NOMO-1 treated with DMSO at 0.1 percent for 48 hours (cell line): ENCODE measurements around the gene IGSF3.
"Not testable (repeated sequence)": the region's sequence is repeated elsewhere in the genome, so short reads cannot be mapped to it uniquely, and the experiment has no call there.

Source experiments
- DNase-seq: peaks from one replicate; lab custom pipeline; 2025; ENCODE audit not compliant: unreplicated experiment; lab: John Stamatoyannopoulos, UW

Gene IGSF3

DNA sequence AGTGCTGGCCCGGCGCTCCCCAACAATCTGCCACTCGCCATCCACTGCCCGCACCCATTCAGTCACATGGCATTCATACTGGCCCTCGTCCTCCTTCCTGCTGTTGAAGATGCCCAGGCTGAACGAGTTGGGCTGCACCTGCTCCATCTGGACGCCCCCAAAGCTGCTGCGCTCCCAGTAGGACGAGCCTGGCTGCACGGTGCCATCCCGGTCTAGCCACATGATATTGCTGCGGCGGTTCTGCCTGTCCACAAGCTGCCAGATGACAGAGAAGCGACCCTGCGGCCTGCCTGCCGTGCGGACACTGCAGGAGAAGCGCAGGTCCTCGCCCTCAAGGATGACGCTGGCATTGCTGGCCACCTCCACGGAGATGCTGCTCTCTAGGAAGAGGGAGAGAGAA is 63.9 kb downstream of the IGSF3 start:
- not testable (repeated sequence) for DNase-seq

GRCh38 chr1:116599369-116599768 is 68.2 kb downstream of the IGSF3 start:
- DNase-seq = not testable (repeated sequence)

GRCh38 chr1:116598420-116599036 is 69.0 kb downstream of the IGSF3 start:
- DNase-seq = not testable (repeated sequence)

DNA sequence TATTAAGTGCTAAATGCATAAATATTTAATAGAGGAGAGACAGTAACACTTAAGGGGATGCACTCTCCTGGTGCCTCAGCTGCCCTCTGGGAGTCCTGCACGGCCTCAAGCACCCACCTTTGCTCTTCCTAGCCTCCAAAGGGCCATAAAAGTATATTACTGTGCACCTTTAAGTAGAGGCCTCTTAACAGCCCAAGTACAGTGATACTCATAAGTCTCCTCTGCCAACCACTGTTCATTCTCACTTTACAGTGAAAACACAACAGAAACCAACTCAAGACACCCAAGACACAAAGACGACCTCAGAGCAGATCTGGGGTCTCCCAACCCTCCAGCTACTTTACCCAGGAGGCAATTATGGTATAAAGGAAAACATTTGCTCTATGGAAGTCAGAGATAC is 70.1 kb downstream of the IGSF3 start:
- not testable (repeated sequence) for DNase-seq

DNA sequence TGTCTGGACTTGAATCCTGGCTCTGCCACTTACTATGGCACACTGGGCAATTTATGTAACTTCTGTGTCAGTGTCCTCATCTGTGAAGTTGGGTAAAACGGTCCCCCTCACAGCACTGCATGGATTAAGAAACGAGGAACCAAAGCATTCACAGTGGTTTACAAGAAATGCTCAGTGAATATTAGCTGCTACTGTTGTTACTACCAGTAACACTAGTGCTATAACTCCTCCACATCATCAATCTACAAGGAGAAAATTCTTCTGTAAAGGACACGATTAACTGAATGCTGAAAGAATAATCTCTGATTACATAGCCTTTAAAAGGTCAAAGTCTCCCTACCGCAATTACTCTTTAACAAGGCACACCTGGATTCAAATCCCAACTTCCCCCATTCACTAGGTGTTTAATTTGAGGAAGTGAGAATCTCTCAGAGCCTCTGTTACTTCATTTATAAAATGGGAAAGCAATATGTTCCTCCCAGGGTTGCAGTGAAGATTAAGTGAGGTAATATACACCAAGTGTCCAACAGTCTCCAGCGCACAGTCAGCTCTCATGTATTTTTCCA is 70.7 kb downstream of the IGSF3 start:
- peak; percentile 56 for DNase-seq

DNA sequence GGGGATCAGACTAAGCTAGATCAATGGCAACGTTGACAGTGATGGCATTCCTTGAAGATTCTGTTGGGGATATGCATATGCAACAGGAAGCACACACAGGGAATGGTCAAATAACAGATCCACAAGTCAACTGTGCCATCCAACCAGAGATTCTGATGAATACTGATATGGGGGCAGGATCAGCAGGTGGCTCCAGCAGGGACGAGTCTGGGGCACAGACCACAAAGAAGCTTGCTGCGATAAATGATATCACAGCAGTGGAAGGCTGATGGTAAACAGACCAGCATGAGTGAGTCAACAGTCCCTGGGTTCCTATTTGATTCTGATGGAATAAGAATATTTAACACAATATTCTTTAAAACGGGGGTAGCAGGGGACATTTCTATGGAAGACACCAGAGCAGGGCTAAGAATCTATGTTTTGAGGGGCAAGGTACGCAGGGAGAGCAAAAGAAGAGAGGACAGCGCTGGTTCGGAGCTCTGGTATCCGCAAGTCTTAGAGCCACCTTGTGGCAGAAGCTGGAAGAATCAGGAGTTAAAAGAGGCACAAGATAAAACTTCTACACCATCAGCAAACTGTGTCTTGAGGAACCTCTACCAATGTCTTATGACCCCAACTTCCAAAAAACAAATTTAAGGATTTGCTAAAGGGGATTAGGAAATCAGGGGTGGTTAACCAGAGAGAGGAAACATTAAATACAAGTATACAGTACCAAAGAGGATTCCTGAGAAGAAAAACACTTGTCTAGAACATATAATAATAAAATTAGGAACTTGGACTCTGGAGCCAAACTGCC is 71.4 kb downstream of the IGSF3 start:
- peak; percentile 50 for DNase-seq

DNA sequence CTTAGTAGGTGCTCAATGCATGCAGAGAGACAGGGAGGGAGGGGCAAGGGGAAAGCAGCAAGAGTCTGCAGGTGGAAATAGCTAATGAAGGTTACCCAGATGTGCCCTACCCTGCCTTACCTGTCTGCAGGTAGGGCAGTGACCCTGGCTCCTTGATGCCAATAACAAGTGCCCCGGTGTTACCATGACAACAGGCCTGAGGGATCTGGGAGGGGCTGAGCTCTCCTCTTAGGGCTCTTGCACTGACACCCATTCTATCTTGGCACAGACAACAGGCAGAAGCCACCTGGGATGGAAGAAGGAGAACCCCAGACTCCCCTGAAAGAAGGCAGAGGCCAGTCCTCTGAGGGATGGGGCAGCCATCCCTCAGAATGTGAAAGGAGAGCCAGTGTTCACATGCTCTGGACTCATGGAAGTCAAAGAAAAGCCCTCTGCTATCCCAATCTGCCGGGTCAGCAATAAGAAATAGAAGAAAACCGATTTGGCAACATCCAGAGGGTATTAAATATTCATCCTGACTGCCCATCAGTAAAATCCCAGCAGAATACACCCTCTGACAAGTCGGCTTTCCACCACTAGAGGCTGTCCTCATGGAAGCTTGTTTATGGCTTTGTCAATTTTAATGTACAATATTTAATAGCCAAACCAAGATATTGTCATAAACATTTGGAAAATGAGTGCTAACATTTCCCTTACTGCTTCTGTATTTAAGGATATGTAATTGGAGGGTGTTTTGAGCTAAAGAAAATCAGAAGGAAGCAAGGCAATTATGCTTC is 72.3 kb downstream of the IGSF3 start:
- DNase-seq = not testable (repeated sequence)

DNA sequence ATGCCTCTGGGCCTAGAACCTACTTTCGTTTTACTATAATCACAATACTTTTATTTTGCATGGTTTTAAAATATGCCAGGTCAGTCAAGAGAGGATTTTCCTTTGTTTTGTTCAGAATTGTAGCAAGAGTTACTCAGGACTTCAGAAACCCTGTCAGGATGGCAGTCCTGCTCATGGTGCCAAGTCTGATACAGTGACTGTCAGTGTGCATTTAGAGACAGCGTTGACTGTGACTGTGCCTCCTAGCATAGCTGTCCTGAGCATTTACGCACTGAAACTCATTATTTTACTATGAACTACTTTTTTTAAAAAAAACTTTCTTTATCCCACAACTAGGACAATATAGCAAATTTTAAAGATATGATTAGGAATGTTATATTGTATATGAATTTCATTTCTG is 73.6 kb downstream of the IGSF3 start:
- DNase-seq = not testable (repeated sequence)

DNA sequence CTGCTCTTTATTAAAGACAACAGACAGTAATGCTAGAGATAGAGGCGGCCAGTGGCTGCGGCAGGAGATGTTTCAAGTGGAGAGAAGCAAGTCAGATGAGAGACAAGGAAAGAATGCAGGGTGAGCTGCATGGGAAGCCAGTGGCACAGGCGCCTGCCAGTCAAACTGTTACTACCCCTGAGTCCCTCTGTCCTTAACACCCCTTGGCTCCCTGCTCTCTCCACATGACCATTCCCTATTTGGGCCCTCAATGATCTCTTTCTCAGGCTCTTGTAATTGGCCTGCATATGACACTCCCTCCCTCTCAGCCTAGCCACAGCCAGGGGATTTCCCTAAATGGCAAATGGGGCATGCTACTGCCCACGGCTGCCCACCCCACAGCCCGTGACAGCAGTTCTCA is 74.1 kb downstream of the IGSF3 start:
- not testable (repeated sequence) for DNase-seq

DNA sequence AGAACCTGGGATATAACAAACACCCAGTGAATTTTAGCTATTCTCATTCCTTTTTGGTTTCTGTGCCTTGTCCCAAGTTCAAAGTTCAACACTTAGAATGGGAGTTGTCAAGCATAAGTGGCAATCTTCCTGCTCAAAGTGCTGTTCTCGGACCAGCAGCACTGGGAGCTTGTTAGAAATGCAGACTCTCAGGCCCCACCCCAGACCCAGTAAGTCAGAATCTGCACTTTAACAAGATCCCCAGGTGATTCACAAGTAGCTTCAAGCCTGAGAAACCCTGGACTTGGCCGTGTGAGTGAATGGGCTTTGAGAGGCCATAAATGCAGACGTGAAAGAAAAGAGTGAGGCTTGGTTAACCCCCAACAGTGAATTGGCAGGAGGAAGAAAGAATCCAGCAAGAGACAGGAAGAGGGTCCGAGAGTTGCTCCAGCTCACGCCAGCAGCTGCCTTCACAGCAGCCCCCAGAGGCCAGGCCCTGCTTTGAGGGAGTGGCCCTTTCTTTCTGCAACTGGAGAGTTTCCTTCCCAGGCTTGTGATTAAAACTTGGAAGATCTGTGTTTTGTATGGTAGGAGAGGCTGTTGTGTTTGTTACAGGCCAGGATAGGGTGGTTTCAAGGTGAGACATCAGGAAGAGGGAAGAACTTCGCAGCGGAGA is 75.5 kb downstream of the IGSF3 start:
- not testable (repeated sequence) for DNase-seq

GRCh38 chr1:116591006-116591950 is 76.3 kb downstream of the IGSF3 start:
- not testable (repeated sequence) for DNase-seq

GRCh38 chr1:116590359-116591005 is 77.1 kb downstream of the IGSF3 start:
- DNase-seq = not testable (repeated sequence)

DNA sequence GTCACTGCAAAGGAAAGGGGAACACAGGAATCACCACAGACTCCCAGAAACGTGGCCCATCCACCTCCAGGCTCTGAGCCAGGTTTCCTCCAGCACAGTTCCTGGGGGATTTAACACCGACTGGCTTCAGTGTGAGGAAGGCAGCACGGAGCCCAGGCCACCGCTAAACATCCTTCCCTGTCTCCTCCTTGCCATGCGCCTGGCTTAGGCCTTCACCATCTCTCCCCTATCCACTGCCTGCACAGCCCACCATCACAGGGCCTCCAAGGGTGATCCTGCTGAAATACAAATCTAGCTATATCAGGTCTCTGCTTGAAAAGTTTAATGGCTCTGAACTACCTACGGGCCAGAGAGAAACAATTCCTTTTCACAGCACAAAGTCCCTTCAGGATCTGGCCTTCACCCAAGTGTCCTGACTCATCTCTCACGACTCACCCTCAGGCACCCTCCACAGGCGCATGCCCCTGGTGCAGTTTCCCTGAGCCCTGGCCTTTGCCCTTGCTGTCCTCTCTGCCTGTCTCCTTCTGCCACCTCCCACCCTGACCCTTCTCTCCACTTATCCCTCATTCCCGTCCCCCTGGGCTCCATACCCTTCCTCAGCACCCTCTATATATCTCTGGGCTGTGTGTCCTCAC is 78.3 kb downstream of the IGSF3 start:
- DNase-seq = not testable (repeated sequence)

GRCh38 chr1:116587501-116588227 is 79.9 kb downstream of the IGSF3 start:
- no peak for DNase-seq

DNA sequence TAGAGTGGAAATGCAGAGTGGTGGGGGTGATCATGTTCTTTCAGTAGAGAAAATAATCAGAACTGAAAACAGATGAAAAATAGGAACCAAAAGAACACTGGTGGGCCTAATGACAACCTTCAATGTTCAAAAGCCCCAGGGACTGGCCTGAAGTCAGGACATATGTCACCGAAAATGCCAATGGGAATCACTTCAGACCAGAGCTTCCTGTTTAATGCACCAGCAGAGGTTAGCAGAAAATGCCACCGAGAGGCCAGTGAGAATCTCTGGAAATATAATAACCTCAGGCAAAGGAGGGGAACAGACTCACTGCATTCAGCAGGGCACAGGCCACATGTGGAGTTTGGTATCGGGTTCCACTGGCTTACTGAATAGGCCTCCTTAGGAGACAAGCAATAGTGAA is 80.8 kb downstream of the IGSF3 start:
- no peak for DNase-seq

DNA sequence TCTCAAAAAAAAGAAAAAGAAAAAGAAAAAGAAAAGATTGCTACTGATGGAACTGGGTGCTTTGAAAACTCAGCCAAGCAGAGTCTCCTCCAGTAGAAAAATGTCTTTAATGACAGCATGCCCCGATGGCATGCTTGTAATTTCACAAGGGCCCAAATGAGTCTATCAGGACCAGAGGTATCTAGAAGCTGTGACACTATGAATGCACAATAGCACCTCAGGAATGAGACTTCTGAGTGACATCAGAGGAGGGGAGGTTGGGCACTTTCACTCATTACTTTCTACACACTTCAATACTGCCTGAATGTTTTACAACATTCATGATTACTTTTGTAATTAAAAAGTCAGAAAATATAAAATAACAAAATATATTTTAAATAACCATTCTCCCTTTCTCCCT is 81.6 kb downstream of the IGSF3 start:
- DNase-seq = no peak

DNA sequence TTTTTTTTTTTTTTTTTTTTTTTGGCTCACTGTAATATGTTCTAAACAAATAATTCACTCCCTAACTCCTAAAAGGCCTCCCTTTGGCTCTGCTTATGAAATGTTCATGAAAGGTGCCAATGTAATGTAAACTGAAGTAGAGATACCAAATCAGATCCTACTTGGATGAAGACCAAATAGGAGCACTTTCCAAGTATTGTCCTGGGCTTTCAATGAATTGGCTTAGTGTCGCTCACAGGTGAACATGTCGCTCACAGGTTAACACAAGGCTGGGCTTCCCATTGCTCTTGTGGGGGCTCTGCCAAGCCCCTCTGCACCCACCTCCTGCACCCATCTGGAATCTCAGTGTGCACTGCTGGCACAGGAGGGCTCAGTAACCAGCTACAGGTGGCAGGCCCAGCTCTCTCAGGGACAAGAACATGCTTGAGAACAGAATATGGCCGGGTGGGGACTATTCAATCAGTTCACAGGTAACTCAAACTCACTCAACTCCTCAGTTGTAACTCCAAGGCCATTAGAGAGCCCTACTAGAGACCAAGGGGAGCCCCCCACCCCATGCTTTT is 86.1 kb downstream of the IGSF3 start:
- no peak for DNase-seq
